Pancreas (tissue), 10 donors: ENCODE data around the gene UBAP2L. TPM values are rescaled to one million over a fixed set of nuclear protein-coding genes. Genes with fewer than 3 reads are reported as not detected.
"Not testable (repeated sequence)": the region's sequence is repeated elsewhere in the genome, so short reads cannot be mapped to it uniquely, and the experiment has no call there.

Experiments
- ATAC-seq, 4 donors: fragments of 200-7000 bp; cut with Tn5 transposase; one replicate each; pipeline versions ENCODE4 v1.8.0 to v1.9.1; 2020; ENCODE audit warnings: mild to moderate bottlenecking in 4 of 4, moderate library complexity in 4 of 4
- DNase-seq, 6 donors: peaks; one replicate each; pipeline ENCODE4 v3.0.0-alpha.2; 2020
- FAIRE-seq: peaks from 2 replicates; lab custom pipeline; 2012; peaks lifted over from hg19 to GRCh38; lab: Jason Lieb, UNC
- H3K27ac ChIP-seq, 4 donors: fragments of 200-600 bp; sonication (generic); 1 replicate in 3 of 4; 2 replicates in 1 of 4; pipeline versions ENCODE4 v1.5.0 to v1.8.0; 2020
- H3K27me3 ChIP-seq, 4 donors: fragments of 200-600 bp; one replicate each; pipeline ENCODE4 v1.8.0; 2021
- H3K36me3 ChIP-seq, 3 donors: fragments of 200-600 bp; sonication (generic) in 1 of 3; one replicate each; pipeline versions ENCODE4 v1.5.0 to v1.8.0; 2020 to 2021
- H3K4me1 ChIP-seq, 3 donors: fragments of 200-600 bp; one replicate each; pipeline ENCODE4 v1.8.0; 2021
- H3K4me3 ChIP-seq, 4 donors: fragments of 200-600 bp; sonication (generic) in 2 of 4; one replicate each; pipeline versions ENCODE4 v1.5.0 to v1.8.0; 2020 to 2021
- H3K9me3 ChIP-seq, 4 donors: fragments of 200-600 bp; one replicate each; pipeline ENCODE4 v1.8.0; 2021
- CTCF ChIP-seq, 4 donors: fragments of 200-600 bp; sonication (generic) in 3 of 4; IDR thresholded peaks; one replicate each; pipeline versions ENCODE4 v1.5.0 to v1.8.0; 2021; ENCODE audit warnings: antibody characterized with exemption in 4 of 4
- WGBS, 2 donors: extraction: QIAGEN DNeasy Blood & Tissue Kit; methylation state at CpG; one replicate each; pipeline ENCODE4 v1.1.7; 2013; 5-methylcytosine and 5-hydroxymethylcytosine counted together
- intact Hi-C, 3 donors: fragments of 100-400 bp; cut with DNase I; formaldehyde crosslinking; loops; one replicate each; pipeline versions ENCODE4 v1.11.1 to v1.14.2; 2022
- polyA plus RNA-seq, 2 donors: library from polyadenylated mRNA; stranded (reverse); fragments of 200-250 nt; gene quantifications; one replicate each; pipeline ENCODE4 v1.2.3, GENCODE V29; 2013
- total RNA-seq, 6 donors: library from RNA; stranded (reverse); fragmentation: NEBNext Ultra II Directional in 4 of 6; extraction: Animal tissue kit (Norgen Biotek cat#: 25700) in 4 of 6; gene quantifications; one replicate each; pipeline versions ENCODE4 v1.2.1 to v1.2.4, GENCODE V29; 2021 to 2023
- donor health status: healthy with polysubstance abuse.
- donor health status: DM: no; HTN: no; CAD: no; lungs with moderate emphysema.
- donor health status: DM: no; HTN: no; CAD: no.
- donor health status: control.
- donor health status: control.
- donor health status: Bipolar disorder and iron deficiency.
- donor health status: DM: yes; HTN: yes; CAD: no.
- donor health status: DM: no; HTN: no; CAD: no.
- donor health status: DM: no; HTN: no; CAD: no.
- donor health status: DM: yes; HTN: yes; CAD: no.

UBAP2L gene
- total and polyA plus RNA-seq, 8 donors: 32.7 to 69.8 (median 50.8) TPM

- intact Hi-C loops: no loop called here
- H3K4me1 ChIP-seq: peaks cover 6 to 27% (median 25%) of the 10 kb centered on the region in 3 donors
- no peak overlapping the region for H3K27ac ChIP-seq
Observed at GRCh38 chr1:154223621-154224020, 2.9 kb downstream of the UBAP2L start.

GRCh38 chr1:154225370-154225769, 4.6 kb downstream of the UBAP2L start:
- FAIRE-seq (no peak), DNase-seq (no peak), ATAC-seq (no peak)
- H3K4me3 ChIP-seq: no peak overlapping the region
- peaks cover 0 to 34% (median 26%) of the 10 kb centered on the region in 3 donors for H3K36me3 ChIP-seq
- WGBS, 2 donors: 95 to 96% methylated on average over 2 of the region's 2 CpGs
- H3K9me3 ChIP-seq: no peaks in the 10 kb centered on the region
- no peak for TF ChIP-seq CTCF (IDR thresholded peaks at IDR 0.05)
- no peaks in the 10 kb centered on the region for H3K27me3 ChIP-seq
- H3K27ac ChIP-seq: no peak overlapping the region
- H3K4me1 ChIP-seq: peaks cover 0 to 20% (median 19%) of the 10 kb centered on the region in 3 donors
- intact Hi-C loops: no loop called here

More at GRCh38 chr1:154223621-154224020, 2.9 kb downstream of the UBAP2L start:
- Histone ChIP-seq H3K4me3 (no peak overlapping the region), H3K27me3 (no peaks in the 10 kb centered on the region), H3K36me3 (peaks cover 0 to 16% (median 13%) of the 10 kb centered on the region in 3 donors), H3K9me3 (no peaks in the 10 kb centered on the region)
- DNase-seq: no peak
- 30 to 33% methylated on average over 2 of the region's 2 CpGs for WGBS, 2 donors
- TF ChIP-seq CTCF (IDR thresholded peaks at IDR 0.05): no peak
- FAIRE-seq: no peak
- no peak for ATAC-seq

GRCh38 chr1:154231112-154231511, 10.4 kb downstream of the UBAP2L start:
- H3K4me3 ChIP-seq, intact Hi-C loops, H3K27ac ChIP-seq, FAIRE-seq, H3K27me3 ChIP-seq, H3K9me3 ChIP-seq, DNase-seq, H3K4me1 ChIP-seq, ATAC-seq: not testable (repeated sequence)
- WGBS, 2 donors: 96 to 100% methylated on average over 3 of the region's 3 CpGs
- peaks cover 3 to 60% (median 37%) of the 10 kb centered on the region in 3 donors for H3K36me3 ChIP-seq

- H3K9me3 ChIP-seq, FAIRE-seq, intact Hi-C loops, H3K4me1 ChIP-seq, H3K4me3 ChIP-seq, DNase-seq, H3K27me3 ChIP-seq, ATAC-seq, H3K27ac ChIP-seq: not testable (repeated sequence)
- H3K36me3 ChIP-seq: peaks cover 6 to 66% (median 34%) of the 10 kb centered on the region in 3 donors
- 92 to 96% methylated on average over 12 of the region's 12 CpGs for WGBS, 2 donors
Observed at GRCh38 chr1:154233127-154233526, 12.4 kb downstream of the UBAP2L start.

GRCh38 chr1:154236855-154237254, 16.1 kb downstream of the UBAP2L start:
- Histone ChIP-seq H3K36me3 (peaks cover 6 to 59% (median 18%) of the 10 kb centered on the region in 3 donors), H3K4me1 (no peaks in the 10 kb centered on the region), H3K27me3 (no peaks in the 10 kb centered on the region), H3K27ac (no peak overlapping the region), H3K4me3 (no peak overlapping the region), H3K9me3 (no peaks in the 10 kb centered on the region)
- no peak for FAIRE-seq
- no peak for ATAC-seq
- DNase-seq: no peak
- intact Hi-C loops: no loop called here
- WGBS, 2 donors: 55 to 56% methylated on average over 4 of the region's 4 CpGs
- TF ChIP-seq CTCF (IDR thresholded peaks at IDR 0.05): no peak

- 72 to 74% methylated on average over 2 of the region's 2 CpGs for WGBS, 2 donors
- DNase-seq: no peak
- Histone ChIP-seq H3K27ac (no peak overlapping the region), H3K9me3 (no peaks in the 10 kb centered on the region), H3K4me1 (no peaks in the 10 kb centered on the region), H3K36me3 (peaks cover 6 to 65% (median 21%) of the 10 kb centered on the region in 3 donors), H3K4me3 (no peak overlapping the region), H3K27me3 (no peaks in the 10 kb centered on the region)
- no peak for TF ChIP-seq CTCF (IDR thresholded peaks at IDR 0.05)
- intact Hi-C loops: no loop called here
- ATAC-seq: no peak
- no peak for FAIRE-seq
Observed at GRCh38 chr1:154237435-154237834, 16.7 kb downstream of the UBAP2L start.
